HG03558 (cell line): ENCODE data around the gene BAHCC1.

ENCODE experiments used
- ATAC-seq: cut with Tn5 transposase; IDR thresholded peaks from one replicate; pipeline ENCODE4 v1.9.1; 2021; ENCODE audit warnings: moderate number of reproducible peaks; ENCODE audit not compliant: unreplicated experiment; ENCODE audit errors: extremely low read depth

Gene BAHCC1

GRCh38 chr17:81437191-81437651, 42.0 kb downstream of the BAHCC1 start:
- no peak for ATAC-seq

- no peak for ATAC-seq
These were observed 42.9 kb downstream of the BAHCC1 start for GRCh38 chr17:81438007-81438659.

GRCh38 chr17:81438688-81439087, 43.4 kb downstream of the BAHCC1 start:
- no peak for ATAC-seq

DNA sequence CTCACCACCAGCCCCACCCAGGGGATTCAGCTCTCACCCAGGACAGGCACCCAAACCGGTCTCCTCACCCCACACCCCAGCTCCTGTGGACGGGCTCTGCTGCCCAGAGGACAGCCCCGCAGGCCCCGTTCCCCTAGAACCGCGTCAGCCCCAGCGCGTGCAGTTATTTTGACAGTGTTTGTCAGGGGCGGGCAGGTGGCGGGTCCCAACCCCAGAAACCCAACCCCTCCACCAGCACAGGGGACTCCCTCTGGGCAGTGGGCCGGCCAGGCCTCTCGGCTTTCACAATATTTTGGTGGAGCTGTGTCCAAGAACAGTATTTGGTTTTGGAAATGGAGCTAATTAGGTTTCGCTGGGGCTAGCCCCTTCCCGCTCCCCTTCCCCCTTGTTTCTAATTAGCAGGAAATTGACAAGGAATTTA, 44.8 kb downstream of the BAHCC1 start:
- ATAC-seq = no peak

DNA sequence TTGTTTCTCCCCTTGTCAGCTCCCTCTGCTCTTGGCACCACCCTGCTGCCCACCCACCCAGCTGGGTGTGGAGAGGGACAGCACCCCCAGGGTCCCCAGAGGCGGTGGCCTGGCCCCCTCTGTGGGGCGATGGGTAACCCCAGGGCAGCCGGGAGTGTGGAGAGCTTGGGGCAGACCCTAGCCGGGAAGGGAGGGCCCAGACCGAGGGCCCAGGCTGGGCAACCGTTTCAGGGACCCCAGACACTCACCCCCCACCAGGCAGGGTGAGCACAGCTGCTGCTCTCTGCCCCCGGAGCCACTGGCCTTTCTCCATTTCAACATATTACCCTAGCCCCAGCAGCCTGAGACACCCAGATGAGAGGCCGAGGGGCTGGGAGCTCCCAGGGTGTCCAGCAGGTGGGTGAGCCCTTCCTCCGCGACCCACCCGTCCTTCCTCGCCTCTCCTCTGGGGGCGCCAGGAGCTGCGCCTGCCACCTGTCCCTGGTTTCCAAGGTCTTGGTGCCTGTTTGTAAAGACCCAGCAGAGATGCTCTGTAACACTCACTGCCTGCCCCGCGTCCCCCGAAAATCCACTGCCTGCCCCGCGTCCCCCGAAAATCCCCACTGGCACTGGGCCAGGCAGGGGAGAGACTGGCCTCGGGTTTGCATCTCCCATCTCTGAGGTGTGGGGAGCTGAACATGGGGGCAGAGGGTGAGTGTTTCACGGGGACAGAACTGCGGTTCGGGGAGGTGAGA, 45.4 kb downstream of the BAHCC1 start:
- no peak for ATAC-seq

- no peak for ATAC-seq
These were observed 47.5 kb downstream of the BAHCC1 start for GRCh38 chr17:81442791-81443190.

GRCh38 chr17:81443269-81443668, 48.0 kb downstream of the BAHCC1 start:
- ATAC-seq = no peak

DNA sequence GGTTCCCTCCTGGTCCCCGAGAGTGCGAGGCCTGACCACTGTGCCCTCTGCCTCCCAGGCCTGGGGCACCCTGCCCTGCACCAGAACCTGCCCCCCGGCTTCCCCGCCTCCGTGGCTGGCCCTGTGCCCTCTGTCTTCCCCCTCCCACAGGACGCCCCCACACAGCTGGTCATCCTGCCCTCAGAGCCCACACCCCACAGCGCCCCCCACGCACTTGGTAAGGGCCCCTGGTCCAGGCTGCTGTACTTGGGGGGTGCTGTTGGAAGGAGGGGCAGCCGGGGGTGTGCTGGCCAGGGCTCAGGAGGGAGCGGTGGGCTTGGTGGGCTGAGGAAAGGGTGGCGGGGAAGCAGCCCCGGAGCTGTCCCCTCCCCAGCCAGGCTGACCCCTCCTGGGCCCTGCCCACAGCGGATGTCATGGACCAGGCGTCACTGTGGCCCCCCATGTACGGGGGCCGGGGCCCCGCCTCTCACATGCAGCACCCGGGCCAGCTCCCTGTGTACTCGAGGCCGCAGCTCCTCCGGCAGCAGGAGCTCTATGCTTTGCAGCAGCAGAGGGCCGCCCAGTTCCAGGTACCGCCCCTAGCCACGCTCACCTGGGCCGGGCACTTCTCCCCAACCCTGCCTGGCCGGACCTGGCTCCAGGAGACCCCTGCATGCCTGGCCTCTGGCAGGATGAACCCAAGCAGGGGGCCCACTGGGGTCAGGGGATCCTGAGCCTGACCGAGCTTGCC, 49.5 kb downstream of the BAHCC1 start:
- ATAC-seq = no peak

- ATAC-seq = no peak
These were observed 50.6 kb downstream of the BAHCC1 start for GRCh38 chr17:81445642-81446503.

- no peak for ATAC-seq
These were observed 52.2 kb downstream of the BAHCC1 start for GRCh38 chr17:81447331-81447933.

DNA sequence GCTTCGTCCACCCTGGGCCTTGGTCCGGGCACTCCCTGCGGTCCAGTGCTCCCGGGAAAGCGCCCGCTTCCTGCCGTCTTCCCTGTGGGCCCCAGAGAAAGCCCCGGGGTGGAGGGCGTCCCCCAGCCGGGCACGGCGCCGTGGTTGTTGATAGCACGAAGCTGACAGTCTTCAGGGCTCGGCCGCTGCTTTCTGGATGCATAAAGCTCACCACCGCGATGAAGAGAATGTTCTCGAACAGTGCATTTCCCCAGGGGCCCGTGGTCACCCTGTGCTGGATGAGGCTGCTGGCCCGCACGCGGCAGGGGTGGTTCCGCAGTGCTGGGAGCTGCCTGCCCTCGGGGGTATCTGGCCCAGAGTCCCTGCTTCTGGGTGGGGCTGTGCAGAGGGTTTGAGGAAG, 53.2 kb downstream of the BAHCC1 start:
- ATAC-seq = no peak

DNA sequence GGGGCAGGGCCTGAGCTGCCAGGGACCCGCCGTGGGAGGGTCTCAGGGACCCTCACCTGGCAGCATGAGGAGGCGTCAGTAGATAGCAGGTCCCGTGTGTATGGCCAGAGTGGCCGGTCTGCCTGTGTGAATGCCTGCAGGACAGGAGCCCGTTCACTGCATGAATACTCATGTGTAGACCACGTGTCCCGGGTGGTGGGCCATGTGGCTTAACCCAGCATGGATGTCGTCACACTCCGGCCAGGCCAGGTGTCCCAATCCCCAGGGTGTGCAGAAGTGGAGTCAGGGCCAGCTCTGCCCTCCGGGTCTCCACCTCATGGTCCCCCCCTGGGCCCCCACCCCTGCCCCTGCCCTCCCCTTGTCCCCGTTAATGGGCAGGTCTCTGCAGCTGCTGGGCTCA, 53.7 kb downstream of the BAHCC1 start:
- ATAC-seq = no peak

- no peak for ATAC-seq
These were observed 54.1 kb downstream of the BAHCC1 start for GRCh38 chr17:81449351-81449750.

DNA sequence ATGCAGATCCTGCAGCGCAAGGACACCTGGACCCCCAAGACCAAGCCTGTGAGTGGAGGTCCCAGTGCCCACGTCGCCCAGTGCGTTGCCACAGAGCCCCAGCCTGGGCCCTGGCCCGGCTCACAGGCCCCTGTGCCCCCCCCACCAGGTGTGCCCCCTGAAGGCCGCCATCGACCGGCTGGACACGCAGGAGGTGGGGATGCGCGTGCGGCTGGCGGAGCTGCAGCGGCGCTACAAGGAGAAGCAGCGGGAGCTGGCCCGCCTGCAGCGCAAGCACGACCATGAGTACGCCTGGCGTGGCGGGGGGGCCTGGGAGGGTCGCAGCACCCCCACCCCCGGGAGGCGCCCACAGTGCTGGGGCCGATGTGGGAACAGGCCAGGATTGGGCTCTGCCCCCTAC, 56.6 kb downstream of the BAHCC1 start:
- no peak for ATAC-seq

DNA sequence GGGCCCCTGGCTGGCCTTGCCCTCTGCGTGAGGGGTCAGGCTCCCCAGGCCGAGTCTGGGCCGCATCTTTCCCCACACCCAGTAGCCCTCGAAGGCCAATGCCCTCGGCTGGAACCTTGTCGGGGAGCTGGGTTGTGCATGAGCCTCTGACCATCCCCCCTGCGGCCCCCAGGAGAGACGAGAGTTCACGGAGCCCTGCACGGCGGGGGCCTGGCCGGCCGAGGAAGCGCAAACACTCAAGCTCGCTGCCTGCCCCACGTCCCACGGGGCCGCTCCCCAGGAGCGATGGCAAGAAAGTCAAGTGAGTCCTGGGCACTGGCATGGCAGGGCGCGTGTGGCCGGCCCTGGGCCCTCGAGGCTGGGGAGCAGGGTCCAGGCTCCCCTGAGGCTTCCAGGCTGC, 57.3 kb downstream of the BAHCC1 start:
- no peak for ATAC-seq

DNA sequence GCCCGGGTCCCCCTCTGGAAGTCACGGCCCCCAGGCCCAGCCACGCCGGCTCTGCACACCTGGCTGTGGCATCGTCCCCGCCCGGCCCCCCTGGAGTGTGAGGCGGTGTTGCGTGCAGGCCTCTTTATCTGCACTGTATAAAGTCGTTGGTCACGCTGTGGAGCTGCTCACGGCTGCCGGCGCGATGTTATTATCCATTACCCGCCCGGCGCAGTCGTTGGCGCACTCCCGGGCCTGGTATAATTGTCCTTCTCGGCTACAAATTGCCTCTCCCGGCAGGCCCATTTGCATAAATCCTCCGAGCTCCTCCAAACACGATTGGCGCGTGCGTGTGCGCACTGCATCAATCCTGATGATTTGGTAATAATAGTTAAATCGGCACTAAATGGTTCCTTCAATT, 57.8 kb downstream of the BAHCC1 start:
- ATAC-seq = no peak

- no peak for ATAC-seq
These were observed 58.5 kb downstream of the BAHCC1 start for GRCh38 chr17:81453712-81454111.

DNA sequence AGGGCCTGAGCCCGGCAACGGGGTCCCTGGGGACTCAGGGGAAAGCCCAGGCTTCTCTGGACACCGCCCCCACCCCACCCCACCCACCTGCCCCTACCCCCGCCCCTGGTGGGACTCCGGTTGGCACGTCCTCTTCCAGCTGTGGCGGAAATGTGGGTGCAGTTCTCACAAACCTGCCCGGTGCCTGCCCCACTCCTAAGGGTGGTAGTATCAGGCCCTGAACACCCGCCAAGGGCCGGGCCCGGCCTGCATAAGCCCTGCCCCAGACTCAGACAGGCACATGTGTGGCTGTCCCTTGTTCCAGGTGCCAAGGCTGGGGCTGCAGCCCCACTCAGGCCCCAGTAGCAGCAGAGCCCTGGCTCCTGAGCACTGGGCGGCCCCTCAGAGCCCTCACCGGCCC, 59.2 kb downstream of the BAHCC1 start:
- no peak for ATAC-seq

DNA sequence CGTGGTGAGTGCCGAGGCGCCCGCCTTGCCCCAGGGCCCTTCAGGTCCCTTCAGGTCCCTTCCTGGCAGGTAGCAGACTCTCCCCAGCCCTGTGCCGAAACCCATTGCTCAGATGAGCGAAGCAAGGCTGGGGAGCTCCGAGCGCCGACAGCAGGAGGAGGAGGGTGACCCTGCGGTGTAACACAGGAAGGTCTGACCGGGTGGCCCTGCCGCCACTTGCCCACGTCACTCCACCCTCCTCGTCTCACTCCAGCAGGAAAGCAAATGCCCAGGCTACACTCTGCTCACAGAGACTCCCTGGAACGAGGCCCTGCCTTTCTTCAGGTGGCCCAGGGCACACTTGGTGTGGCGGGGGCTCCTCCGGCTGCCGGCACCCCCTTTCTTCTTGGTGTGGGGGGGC, 60.1 kb downstream of the BAHCC1 start:
- no peak for ATAC-seq

DNA sequence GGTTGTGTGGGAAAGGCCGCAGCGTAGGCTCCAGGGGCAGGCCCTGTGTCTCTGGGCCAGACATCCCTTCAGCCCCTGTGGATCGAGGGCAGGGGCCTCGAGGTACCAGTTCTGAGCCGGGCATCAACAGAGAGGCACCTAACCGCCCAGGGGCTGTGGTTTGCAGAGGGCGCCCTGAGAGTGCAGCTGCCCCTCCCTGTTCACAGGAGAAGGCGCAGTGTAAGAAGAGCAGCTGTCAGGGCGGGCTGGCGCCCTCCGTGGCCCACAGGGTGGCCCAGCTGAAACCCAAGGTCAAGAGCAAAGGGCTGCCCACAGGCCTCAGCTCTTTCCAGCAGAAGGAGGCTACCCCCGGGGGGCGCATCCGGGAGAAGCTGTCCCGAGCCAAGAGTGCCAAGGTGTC, 60.8 kb downstream of the BAHCC1 start:
- no peak for ATAC-seq
